ENCODE data around the gene DKKL1. TPM values are rescaled to one million over a fixed set of nuclear protein-coding genes. Genes with fewer than 3 reads are reported as not detected.

DKKL1 gene
- total and polyA plus RNA-seq, 4 donors = 0.58 to 0.95 (median 0.88) TPM

GRCh38 chr19:49420227-49420626 lies 56.5 kb downstream of the DKKL1 start:
- 75 to 86% methylated on average over 2 of the region's 2 CpGs for WGBS, 2 donors
- Histone ChIP-seq H3K27ac (ENCODE audit: low read depth in 1 of 2, low read length in 1 of 2) (no peak overlapping the region), H3K9ac (ENCODE audit: insufficient read depth in 1 of 2, low read length in 2 of 2) (no peak overlapping the region), H3K9me3 (ENCODE audit: control insufficient read depth in 4 of 4, insufficient read depth in 3 of 4, low read length in 3 of 4) (peaks cover 0 to under 1% (median 0%) of the 10 kb centered on the region in 4 donors), H3K27me3 (ENCODE audit: control insufficient read depth in 3 of 3, insufficient read depth in 3 of 3, low read length in 2 of 3) (peaks cover 9 to 65% (median 55%) of the 10 kb centered on the region in 3 donors), H3K36me3 (ENCODE audit: control insufficient read depth in 4 of 4, insufficient read depth in 4 of 4, low read length in 4 of 4) (no peaks in the 10 kb centered on the region), H3K4me3 (no peak overlapping the region), H3K4me1 (ENCODE audit: control insufficient read depth in 5 of 5, insufficient read depth in 5 of 5, low read length in 5 of 5) (peaks cover 0 to 10% (median 7%) of the 10 kb centered on the region in 5 donors)
- no peak for DNase-seq
- TF ChIP-seq, protein P1, sequence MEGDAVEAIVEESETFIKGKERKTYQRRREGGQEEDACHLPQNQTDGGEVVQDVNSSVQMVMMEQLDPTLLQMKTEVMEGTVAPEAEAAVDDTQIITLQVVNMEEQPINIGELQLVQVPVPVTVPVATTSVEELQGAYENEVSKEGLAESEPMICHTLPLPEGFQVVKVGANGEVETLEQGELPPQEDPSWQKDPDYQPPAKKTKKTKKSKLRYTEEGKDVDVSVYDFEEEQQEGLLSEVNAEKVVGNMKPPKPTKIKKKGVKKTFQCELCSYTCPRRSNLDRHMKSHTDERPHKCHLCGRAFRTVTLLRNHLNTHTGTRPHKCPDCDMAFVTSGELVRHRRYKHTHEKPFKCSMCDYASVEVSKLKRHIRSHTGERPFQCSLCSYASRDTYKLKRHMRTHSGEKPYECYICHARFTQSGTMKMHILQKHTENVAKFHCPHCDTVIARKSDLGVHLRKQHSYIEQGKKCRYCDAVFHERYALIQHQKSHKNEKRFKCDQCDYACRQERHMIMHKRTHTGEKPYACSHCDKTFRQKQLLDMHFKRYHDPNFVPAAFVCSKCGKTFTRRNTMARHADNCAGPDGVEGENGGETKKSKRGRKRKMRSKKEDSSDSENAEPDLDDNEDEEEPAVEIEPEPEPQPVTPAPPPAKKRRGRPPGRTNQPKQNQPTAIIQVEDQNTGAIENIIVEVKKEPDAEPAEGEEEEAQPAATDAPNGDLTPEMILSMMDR (IDR thresholded peaks at IDR 0.05; ENCODE audit: control extremely low read depth, extremely low read depth) = no peak
- ATAC-seq (ENCODE audit: insufficient read depth, low FRiP score) = no peak

GRCh38 chr19:49421039-49421877 lies 57.6 kb downstream of the DKKL1 start:
- Histone ChIP-seq H3K9ac (ENCODE audit: insufficient read depth in 1 of 2, low read length in 2 of 2) (no peak overlapping the region), H3K27ac (ENCODE audit: low read depth in 1 of 2, low read length in 1 of 2) (no peak overlapping the region), H3K4me3 (no peak overlapping the region), H3K36me3 (ENCODE audit: control insufficient read depth in 4 of 4, insufficient read depth in 4 of 4, low read length in 4 of 4) (no peaks in the 10 kb centered on the region), H3K4me1 (ENCODE audit: control insufficient read depth in 5 of 5, insufficient read depth in 5 of 5, low read length in 5 of 5) (peaks cover 0 to 10% (median 7%) of the 10 kb centered on the region in 5 donors), H3K27me3 (ENCODE audit: control insufficient read depth in 3 of 3, insufficient read depth in 3 of 3, low read length in 2 of 3) (peaks cover 9 to 75% (median 66%) of the 10 kb centered on the region in 3 donors), H3K9me3 (ENCODE audit: control insufficient read depth in 4 of 4, insufficient read depth in 3 of 4, low read length in 3 of 4) (peaks cover 0 to 2% (median 0%) of the 10 kb centered on the region in 4 donors)
- ATAC-seq (ENCODE audit: insufficient read depth, low FRiP score) (peak; percentile 42), DNase-seq (peak; percentile 85 to 86 (median 85))
- TF ChIP-seq, protein P1 (IDR thresholded peaks at IDR 0.05; ENCODE audit: control extremely low read depth, extremely low read depth) = no peak
- 8% methylated on average over 48 of the region's 48 CpGs for WGBS, 2 donors

GRCh38 chr19:49421878-49422202 lies 58.2 kb downstream of the DKKL1 start:
- DNase-seq (no peak), ATAC-seq (ENCODE audit: insufficient read depth, low FRiP score) (no peak)
- H3K9me3 ChIP-seq (ENCODE audit: control insufficient read depth in 4 of 4, insufficient read depth in 3 of 4, low read length in 3 of 4) = peaks cover 0 to 2% (median 0%) of the 10 kb centered on the region in 4 donors
- no peak overlapping the region for H3K9ac ChIP-seq (ENCODE audit: insufficient read depth in 1 of 2, low read length in 2 of 2)
- no peak overlapping the region for H3K4me3 ChIP-seq
- H3K27ac ChIP-seq (ENCODE audit: low read depth in 1 of 2, low read length in 1 of 2) = no peak overlapping the region
- WGBS, 2 donors = 26 to 47% methylated on average over 3 of the region's 3 CpGs
- peaks cover 0 to 11% (median 7%) of the 10 kb centered on the region in 5 donors for H3K4me1 ChIP-seq (ENCODE audit: control insufficient read depth in 5 of 5, insufficient read depth in 5 of 5, low read length in 5 of 5)
- no peaks in the 10 kb centered on the region for H3K36me3 ChIP-seq (ENCODE audit: control insufficient read depth in 4 of 4, insufficient read depth in 4 of 4, low read length in 4 of 4)
- H3K27me3 ChIP-seq (ENCODE audit: control insufficient read depth in 3 of 3, insufficient read depth in 3 of 3, low read length in 2 of 3) = peaks cover 9 to 80% (median 72%) of the 10 kb centered on the region in 3 donors
- TF ChIP-seq, protein P1 (IDR thresholded peaks at IDR 0.05; ENCODE audit: control extremely low read depth, extremely low read depth) = no peak

All from lung (tissue), 12 donors.